B cell (primary cell): ENCODE results near the gene ZNF521. TPM values are rescaled to one million over a fixed set of nuclear protein-coding genes. Genes with fewer than 3 reads are reported as not detected.

Experiments used
- ATAC-seq: fragments of 200-7000 bp; cut with Tn5 transposase; one replicate; pipeline ENCODE4 v1.10.0; 2021; ENCODE audit warnings: low read depth, mild to moderate bottlenecking, moderate number of reproducible peaks, moderate library complexity
- CTCF ChIA-PET: fragments of 350-600 bp; sonication (Branson Sonifier 250); formaldehyde crosslinking; loops from one replicate; lab custom pipeline; 2021; ENCODE audit warnings: antibody characterized with exemption, inconsistent platforms; lab: Charles Lee
- POLR2A ChIA-PET: fragments of 350-600 bp; sonication (Branson Sonifier 250); formaldehyde crosslinking; loops from one replicate; lab custom pipeline; 2021; ENCODE audit warnings: antibody characterized with exemption; lab: Charles Lee
- DNase-seq: peaks from one replicate; pipeline ENCODE4 v3.0.0; 2013
- H2AFZ ChIP-seq: 2 replicates; pipeline ENCODE4 v1.6.1; 2012; ENCODE audit warnings: mild to moderate bottlenecking, low read depth, low read length; ENCODE audit not compliant: insufficient read depth, poor library complexity, severe bottlenecking
- H3K27ac ChIP-seq, 2 donors: 1 replicate in 1 of 2; 2 replicates in 1 of 2; pipeline ENCODE4 v1.5.1; 2012 to 2013; ENCODE audit warnings: low read length in 2 of 2, mild to moderate bottlenecking in 2 of 2, moderate library complexity in 1 of 2
- H3K27me3 ChIP-seq, 4 experiments: fragments of 200-600 bp in 1 of 4; sonication (generic) in 1 of 4; replicated peaks in 1 of 4; 1 replicate in 2 of 4; 2 replicates in 2 of 4; pipeline versions ENCODE4 v1.6.1 to v1.7.0; 2013 to 2016; ENCODE audit warnings: low read length in 3 of 4, mild to moderate bottlenecking in 2 of 4, mixed read lengths in 1 of 4, moderate library complexity in 1 of 4; ENCODE audit not compliant: insufficient read depth in 4 of 4, control insufficient read depth in 3 of 4; ENCODE audit errors: control extremely low read depth in 1 of 4
- H3K36me3 ChIP-seq, 2 experiments: replicated peaks in 1 of 2; 1 replicate in 1 of 2; 2 replicates in 1 of 2; pipeline versions ENCODE4 v1.6.1 to v1.7.1; 2013; ENCODE audit warnings: low read length in 1 of 2; ENCODE audit not compliant: insufficient read depth in 2 of 2, control insufficient read depth in 1 of 2; ENCODE audit errors: control extremely low read depth in 1 of 2, extremely low read depth in 1 of 2
- H3K4me1 ChIP-seq, 2 donors: fragments of 200-600 bp in 1 of 2; sonication (generic) in 1 of 2; 1 replicate in 1 of 2; 2 replicates in 1 of 2; pipeline versions ENCODE4 v1.5.1 to v1.6.1; 2013 to 2017; ENCODE audit warnings: low read length in 2 of 2; ENCODE audit not compliant: control insufficient read depth in 2 of 2, insufficient read depth in 2 of 2
- H3K4me2 ChIP-seq: replicated peaks from 2 replicates; pipeline ENCODE3; 2012; ENCODE audit warnings: mild to moderate bottlenecking, low read depth, low read length; ENCODE audit not compliant: poor library complexity, severe bottlenecking
- H3K4me3 ChIP-seq, 5 experiments: fragments of 200-600 bp in 1 of 5; sonication (generic) in 1 of 5; 1 replicate in 3 of 5; 2 replicates in 2 of 5; pipeline versions ENCODE4 v1.5.1 to v1.7.0; 2011 to 2016; ENCODE audit warnings: low read length in 4 of 5, mild to moderate bottlenecking in 4 of 5, low read depth in 2 of 5, control low read depth in 1 of 5, moderate library complexity in 1 of 5; ENCODE audit not compliant: insufficient read depth in 1 of 5; ENCODE audit errors: control extremely low read depth in 1 of 5, extremely low read depth in 1 of 5
- H3K79me2 ChIP-seq: fragments of 200-600 bp; sonication (generic); one replicate; pipeline ENCODE4 v1.6.0; 2016; ENCODE audit warnings: low read length; ENCODE audit not compliant: control insufficient read depth, insufficient read depth
- H3K9ac ChIP-seq: fragments of 200-600 bp; sonication (generic); 2 replicates; pipeline ENCODE4 v1.6.1; 2017; ENCODE audit warnings: mild to moderate bottlenecking, low read length, moderate library complexity
- H3K9me3 ChIP-seq, 3 donors: one replicate each; pipeline versions ENCODE4 v1.6.1 to v1.7.1; 2013; ENCODE audit warnings: low read length in 2 of 3; ENCODE audit not compliant: control insufficient read depth in 2 of 3, insufficient read depth in 1 of 3; ENCODE audit errors: control extremely low read depth in 1 of 3
- H4K20me1 ChIP-seq: 2 replicates; pipeline ENCODE4 v1.6.0; 2012; ENCODE audit warnings: mild to moderate bottlenecking, low read length; ENCODE audit not compliant: insufficient read depth, control insufficient read depth, poor library complexity, severe bottlenecking
- H3K27ac Mint-ChIP-seq: one replicate; pipeline ENCODE4 v1.8.0; 2021; ENCODE audit warnings: mixed read lengths
- H3K27me3 Mint-ChIP-seq: one replicate; pipeline ENCODE4 v1.8.0; 2021; ENCODE audit warnings: mixed read lengths
- H3K4me1 Mint-ChIP-seq: one replicate; pipeline ENCODE4 v1.8.0; 2021; ENCODE audit warnings: mixed read lengths
- H3K4me3 Mint-ChIP-seq: one replicate; pipeline ENCODE4 v1.8.0; 2021; ENCODE audit warnings: mixed read lengths
- H3K9me3 Mint-ChIP-seq: one replicate; pipeline ENCODE4 v1.8.0; 2022; ENCODE audit warnings: mixed read lengths; ENCODE audit not compliant: insufficient read depth
- EZH2 ChIP-seq: IDR thresholded peaks from 2 replicates; pipeline ENCODE4 v1.6.1; 2012; ENCODE audit warnings: borderline replicate concordance, low read depth, mild to moderate bottlenecking, moderate library complexity, low read length; ENCODE audit not compliant: insufficient read depth, poor library complexity, severe bottlenecking
- WGBS: methylation state at CpG from one replicate; pipeline ENCODE4 v1.1.5; 2013; ENCODE audit warnings: missing lambda C conversion rate; ENCODE audit not compliant: insufficient coverage; 5-methylcytosine and 5-hydroxymethylcytosine counted together
- intact Hi-C: fragments of 100-400 bp; cut with micrococcal nuclease; formaldehyde crosslinking; loops from one replicate; pipeline ENCODE4 v1.10.0; 2022
- polyA minus RNA-seq: library from RNA; depleted of rRNA, polyadenylated mRNA; stranded (reverse); fragments of >200 nt; gene quantifications from 2 replicates; pipeline ENCODE4 v1.2.3, GENCODE V29; 2012
- polyA plus RNA-seq: library from polyadenylated mRNA; depleted of rRNA; stranded (reverse); fragments of >200 nt; gene quantifications from 2 replicates; pipeline ENCODE4 v1.2.3, GENCODE V29; 2012
- total RNA-seq, 2 donors: library from RNA; stranded (reverse); fragments of 120-200 nt in 1 of 2; gene quantifications; 1 replicate in 1 of 2; 2 replicates in 1 of 2; pipeline versions ENCODE4 v1.2.3 to v1.2.4, GENCODE V29; 2013 to 2022
- TF ChIP-seq, protein P1 (sequence below): fragments of 200-600 bp; IDR thresholded peaks from one replicate; pipeline ENCODE4 v1.8.0; 2022; ENCODE audit warnings: antibody characterized with exemption, mild to moderate bottlenecking

The ZNF521 gene
- total RNA-seq (9.0 and 12.3 TPM in 2 replicates), polyA plus RNA-seq (0.04 TPM in 1 of 2 replicates, not detected in the other), polyA minus RNA-seq (0.26 and 0.36 TPM in 2 replicates)
- 1.5 TPM for total RNA-seq (2013)

- DNase-seq (peak; percentile 77), ATAC-seq (peak; percentile 85)
- peaks cover 0 to 53% (median 41%) of the 10 kb centered on the region in 4 experiments for H3K27me3 ChIP-seq
- peak within 1 kb of the TSS; percentile 53 to 73 (median 70) for H3K4me3 ChIP-seq
- 1% methylated on average over 75 of the region's 91 CpGs for WGBS
- H3K9me3 ChIP-seq: peaks cover 0 to 16% (median 1%) of the 10 kb centered on the region in 3 donors
- peak within 1 kb of the TSS; percentile 100 for H3K4me2 ChIP-seq
- ChIA-PET POLR2A (no interaction called here), CTCF (interaction anchor here (1.1 kb wide), 1 partner anchor 476 kb away, joined by 3 read pairs; no protein-coding TSS in a partner anchor)
- intact Hi-C loops: loop anchor here (2.0 to 10.0 kb wide), 4 partner anchors 165 to 875 kb away; partner anchors contain the start of genes SS18 and TAF4B
- peak within 1 kb of the TSS; percentile 78 for H3K9ac ChIP-seq
- peak within 1 kb of the TSS; percentile 67 for H2AFZ ChIP-seq
- H3K36me3 ChIP-seq: no peaks in the 10 kb centered on the region
- TF ChIP-seq, protein P1, sequence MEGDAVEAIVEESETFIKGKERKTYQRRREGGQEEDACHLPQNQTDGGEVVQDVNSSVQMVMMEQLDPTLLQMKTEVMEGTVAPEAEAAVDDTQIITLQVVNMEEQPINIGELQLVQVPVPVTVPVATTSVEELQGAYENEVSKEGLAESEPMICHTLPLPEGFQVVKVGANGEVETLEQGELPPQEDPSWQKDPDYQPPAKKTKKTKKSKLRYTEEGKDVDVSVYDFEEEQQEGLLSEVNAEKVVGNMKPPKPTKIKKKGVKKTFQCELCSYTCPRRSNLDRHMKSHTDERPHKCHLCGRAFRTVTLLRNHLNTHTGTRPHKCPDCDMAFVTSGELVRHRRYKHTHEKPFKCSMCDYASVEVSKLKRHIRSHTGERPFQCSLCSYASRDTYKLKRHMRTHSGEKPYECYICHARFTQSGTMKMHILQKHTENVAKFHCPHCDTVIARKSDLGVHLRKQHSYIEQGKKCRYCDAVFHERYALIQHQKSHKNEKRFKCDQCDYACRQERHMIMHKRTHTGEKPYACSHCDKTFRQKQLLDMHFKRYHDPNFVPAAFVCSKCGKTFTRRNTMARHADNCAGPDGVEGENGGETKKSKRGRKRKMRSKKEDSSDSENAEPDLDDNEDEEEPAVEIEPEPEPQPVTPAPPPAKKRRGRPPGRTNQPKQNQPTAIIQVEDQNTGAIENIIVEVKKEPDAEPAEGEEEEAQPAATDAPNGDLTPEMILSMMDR: no peak
- no peak for TF ChIP-seq EZH2
- H3K27ac Mint-ChIP-seq: peak within 1 kb of the TSS; percentile 46
- peaks cover 24 to 28% of the 10 kb centered on the region in 2 donors for H3K4me1 ChIP-seq
- peak within 1 kb of the TSS; percentile 85 for H3K4me3 Mint-ChIP-seq
- peaks cover 43% of the 10 kb centered on the region for H3K27me3 Mint-ChIP-seq
- no peaks in the 10 kb centered on the region for H3K79me2 ChIP-seq
- H4K20me1 ChIP-seq: no peaks in the 10 kb centered on the region
- peaks cover 16% of the 10 kb centered on the region for H3K4me1 Mint-ChIP-seq
- H3K27ac ChIP-seq: no peak within 1 kb of the TSS
- no peaks in the 10 kb centered on the region for H3K9me3 Mint-ChIP-seq
Measured at GRCh38 chr18:25351777-25352628, at the start of gene ZNF521. Gene ZNF521 (minus strand): TSS chr18:25352166. CDS start chr18:25350946, 1,220 bp downstream.

DNA sequence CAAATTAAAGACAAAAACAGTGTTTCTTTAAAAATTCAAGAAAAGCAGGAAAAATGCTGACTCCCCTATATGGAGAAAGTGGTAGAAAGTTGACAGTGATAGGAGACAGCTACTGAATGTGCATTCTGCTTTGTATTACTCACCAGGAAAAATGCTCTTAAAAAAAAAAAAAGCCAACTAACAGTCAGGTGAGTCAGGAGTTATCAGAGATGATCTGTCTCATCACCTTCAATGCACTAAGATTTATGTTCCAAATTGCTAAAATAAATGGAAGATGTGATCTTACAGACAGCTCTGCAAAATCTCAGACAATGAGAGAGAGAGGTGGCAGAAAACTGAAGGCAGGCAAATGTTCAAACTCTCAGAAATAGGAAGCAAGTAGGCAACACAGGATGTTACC, 47.6 kb upstream of the ZNF521 start:
- no peak for ATAC-seq
- Histone ChIP-seq H3K4me1 (no peaks in the 10 kb centered on the region), H3K9me3 (no peaks in the 10 kb centered on the region), H3K27ac (no peak overlapping the region), H3K4me2 (no peak overlapping the region), H3K9ac (no peak overlapping the region), H2AFZ (no peak overlapping the region), H3K36me3 (no peaks in the 10 kb centered on the region), H4K20me1 (no peaks in the 10 kb centered on the region), H3K79me2 (no peaks in the 10 kb centered on the region), H3K4me3 (no peak overlapping the region), H3K27me3 (no peaks in the 10 kb centered on the region)
- peaks cover 10% of the 10 kb centered on the region for H3K27me3 Mint-ChIP-seq
- ChIA-PET POLR2A (no interaction called here), CTCF (no interaction called here)
- H3K4me1 Mint-ChIP-seq: no peaks in the 10 kb centered on the region
- no peak overlapping the region for H3K27ac Mint-ChIP-seq
- DNase-seq: no peak
- intact Hi-C loops: no loop called here
- no peak overlapping the region for H3K4me3 Mint-ChIP-seq
- H3K9me3 Mint-ChIP-seq: peaks cover 4% of the 10 kb centered on the region
- TF ChIP-seq, protein P1: no peak
- no peak for TF ChIP-seq EZH2
